Measurements from ENCODE around the gene SYNJ1. TPM values are rescaled to one million over a fixed set of nuclear protein-coding genes. Genes with fewer than 3 reads are reported as not detected.
A peak's percentile ranks its signal among the peaks of the same experiment; 100 is the strongest.
"Not testable (repeated sequence)": the region's sequence is repeated elsewhere in the genome, so short reads cannot be mapped to it uniquely, and the experiment has no call there.

SYNJ1 gene, protein sequence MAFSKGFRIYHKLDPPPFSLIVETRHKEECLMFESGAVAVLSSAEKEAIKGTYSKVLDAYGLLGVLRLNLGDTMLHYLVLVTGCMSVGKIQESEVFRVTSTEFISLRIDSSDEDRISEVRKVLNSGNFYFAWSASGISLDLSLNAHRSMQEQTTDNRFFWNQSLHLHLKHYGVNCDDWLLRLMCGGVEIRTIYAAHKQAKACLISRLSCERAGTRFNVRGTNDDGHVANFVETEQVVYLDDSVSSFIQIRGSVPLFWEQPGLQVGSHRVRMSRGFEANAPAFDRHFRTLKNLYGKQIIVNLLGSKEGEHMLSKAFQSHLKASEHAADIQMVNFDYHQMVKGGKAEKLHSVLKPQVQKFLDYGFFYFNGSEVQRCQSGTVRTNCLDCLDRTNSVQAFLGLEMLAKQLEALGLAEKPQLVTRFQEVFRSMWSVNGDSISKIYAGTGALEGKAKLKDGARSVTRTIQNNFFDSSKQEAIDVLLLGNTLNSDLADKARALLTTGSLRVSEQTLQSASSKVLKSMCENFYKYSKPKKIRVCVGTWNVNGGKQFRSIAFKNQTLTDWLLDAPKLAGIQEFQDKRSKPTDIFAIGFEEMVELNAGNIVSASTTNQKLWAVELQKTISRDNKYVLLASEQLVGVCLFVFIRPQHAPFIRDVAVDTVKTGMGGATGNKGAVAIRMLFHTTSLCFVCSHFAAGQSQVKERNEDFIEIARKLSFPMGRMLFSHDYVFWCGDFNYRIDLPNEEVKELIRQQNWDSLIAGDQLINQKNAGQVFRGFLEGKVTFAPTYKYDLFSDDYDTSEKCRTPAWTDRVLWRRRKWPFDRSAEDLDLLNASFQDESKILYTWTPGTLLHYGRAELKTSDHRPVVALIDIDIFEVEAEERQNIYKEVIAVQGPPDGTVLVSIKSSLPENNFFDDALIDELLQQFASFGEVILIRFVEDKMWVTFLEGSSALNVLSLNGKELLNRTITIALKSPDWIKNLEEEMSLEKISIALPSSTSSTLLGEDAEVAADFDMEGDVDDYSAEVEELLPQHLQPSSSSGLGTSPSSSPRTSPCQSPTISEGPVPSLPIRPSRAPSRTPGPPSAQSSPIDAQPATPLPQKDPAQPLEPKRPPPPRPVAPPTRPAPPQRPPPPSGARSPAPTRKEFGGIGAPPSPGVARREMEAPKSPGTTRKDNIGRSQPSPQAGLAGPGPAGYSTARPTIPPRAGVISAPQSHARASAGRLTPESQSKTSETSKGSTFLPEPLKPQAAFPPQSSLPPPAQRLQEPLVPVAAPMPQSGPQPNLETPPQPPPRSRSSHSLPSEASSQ (N-terminal part only)
- total RNA-seq, result 10 to 100 TPM; 10.4 to 12.2 (median 11.5) TPM
- 10 to 100 TPM in 1 of 3 donors, 1 to 10 TPM in 2; 5.9 to 14.8 (median 8.3) TPM for polyA plus RNA-seq
- long read RNA-seq, donor 1, partial matches to known transcripts, result 0 of 2 reads
- long read RNA-seq, donor 1, other reads (novel, unspliced or antisense), result 2 of 2 reads
- long read RNA-seq, donor 2, partial matches to known transcripts, result 1 of 7 reads
- long read RNA-seq, donor 2, other reads (novel, unspliced or antisense), result 6 of 7 reads

DNA sequence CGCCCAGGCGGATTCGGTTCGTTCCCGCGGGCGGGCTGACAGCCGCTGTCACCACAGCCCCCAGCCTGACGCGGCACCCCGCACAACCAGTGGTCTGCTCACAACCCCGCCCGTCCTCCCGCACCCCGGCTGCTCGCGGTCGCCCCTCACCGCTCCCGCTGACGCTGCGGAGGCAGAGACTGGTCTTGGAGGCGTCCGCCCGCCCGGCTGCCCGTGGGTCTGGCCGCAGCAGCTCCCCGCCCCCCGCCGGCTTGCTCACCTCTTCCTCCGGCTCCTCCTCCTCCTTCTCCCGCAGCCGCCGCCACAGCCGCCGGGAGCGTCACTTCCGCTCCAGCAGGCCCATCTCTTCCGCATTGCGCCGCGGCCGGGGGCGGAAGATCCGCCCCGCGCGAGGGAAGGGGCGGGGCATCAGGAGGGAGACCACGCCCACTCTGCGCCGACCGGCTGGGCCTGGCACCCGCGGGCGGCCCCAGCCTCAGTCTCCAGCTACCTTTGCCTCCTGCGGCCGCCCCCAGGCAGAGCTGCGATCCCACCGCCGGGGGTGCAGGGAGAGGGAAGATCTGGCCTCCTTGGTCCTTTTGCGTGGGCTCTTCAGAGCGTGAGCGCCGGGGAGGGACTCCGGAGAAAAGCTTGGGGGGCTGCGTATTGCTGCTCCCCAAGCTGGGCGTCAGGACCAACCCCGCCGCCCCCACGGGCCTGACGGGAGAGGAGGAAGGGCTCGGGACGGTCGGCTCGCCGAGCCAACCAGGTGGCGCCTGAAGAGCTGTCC is at the start of gene SYNJ1:
Gene SYNJ1 (minus strand): TSS at position 327 of the 769 bp plus-strand sequence. CDS start 1,118 bp downstream, outside the sequence.
- intact Hi-C loops (cut with DNase I), result loop anchor here (2.0 to 5.0 kb wide), 2 partner anchors 39 to 43 kb away; partner anchors contain the start of gene PAXBP1 (in 1 of the 2)
- peak; percentile 98 to 99 (median 98) for ATAC-seq
- peaks cover 12% of the 10 kb centered on the region for H3K4me1 ChIP-seq

DNA sequence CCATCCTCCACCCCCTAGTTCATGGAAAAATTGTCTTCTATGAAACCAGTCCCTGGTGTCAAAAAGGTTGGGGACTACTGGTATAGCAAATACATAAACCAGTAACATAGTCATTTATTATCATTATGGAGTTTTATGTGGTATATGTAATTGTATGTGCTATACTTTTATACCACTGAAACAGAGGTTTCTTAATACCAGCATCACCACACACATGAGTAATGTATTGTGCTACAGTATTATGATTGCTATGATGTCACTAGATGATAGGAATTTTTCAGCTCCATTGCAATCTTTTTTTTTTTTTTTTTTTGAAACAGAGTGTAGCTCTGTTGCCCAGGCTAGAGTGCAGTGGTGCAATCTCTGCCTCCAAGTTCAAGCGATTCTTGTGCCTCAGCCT is 49.5 kb upstream of the SYNJ1 start:
- no peaks in the 10 kb centered on the region for H3K36me3 ChIP-seq (ENCODE audit: insufficient read depth in 1 of 2, low read depth in 1 of 2)
- H3K27me3 ChIP-seq (ENCODE audit: insufficient read depth in 3 of 3, low read length in 2 of 3), result no peaks in the 10 kb centered on the region
- DNase-seq, result no peak
- no peaks in the 10 kb centered on the region for H3K4me1 ChIP-seq
- no peak overlapping the region for H3K4me3 ChIP-seq
- intact Hi-C loops (cut with DNase I), result no loop called here
- WGBS, 3 donors, result 70 to 91% (median 89%) methylated on average over 1 of the region's 1 CpG
- TF ChIP-seq, protein P1, sequence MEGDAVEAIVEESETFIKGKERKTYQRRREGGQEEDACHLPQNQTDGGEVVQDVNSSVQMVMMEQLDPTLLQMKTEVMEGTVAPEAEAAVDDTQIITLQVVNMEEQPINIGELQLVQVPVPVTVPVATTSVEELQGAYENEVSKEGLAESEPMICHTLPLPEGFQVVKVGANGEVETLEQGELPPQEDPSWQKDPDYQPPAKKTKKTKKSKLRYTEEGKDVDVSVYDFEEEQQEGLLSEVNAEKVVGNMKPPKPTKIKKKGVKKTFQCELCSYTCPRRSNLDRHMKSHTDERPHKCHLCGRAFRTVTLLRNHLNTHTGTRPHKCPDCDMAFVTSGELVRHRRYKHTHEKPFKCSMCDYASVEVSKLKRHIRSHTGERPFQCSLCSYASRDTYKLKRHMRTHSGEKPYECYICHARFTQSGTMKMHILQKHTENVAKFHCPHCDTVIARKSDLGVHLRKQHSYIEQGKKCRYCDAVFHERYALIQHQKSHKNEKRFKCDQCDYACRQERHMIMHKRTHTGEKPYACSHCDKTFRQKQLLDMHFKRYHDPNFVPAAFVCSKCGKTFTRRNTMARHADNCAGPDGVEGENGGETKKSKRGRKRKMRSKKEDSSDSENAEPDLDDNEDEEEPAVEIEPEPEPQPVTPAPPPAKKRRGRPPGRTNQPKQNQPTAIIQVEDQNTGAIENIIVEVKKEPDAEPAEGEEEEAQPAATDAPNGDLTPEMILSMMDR (IDR thresholded peaks at IDR 0.05), result no peak
- no peaks in the 10 kb centered on the region for H3K9me3 ChIP-seq
- ATAC-seq, result no peak
- H3K27ac ChIP-seq, result no peak overlapping the region

More for the DNA sequence above, at the start of gene SYNJ1:
- Histone ChIP-seq H3K4me3 (peak within 1 kb of the TSS; percentile 96), H3K27me3 (ENCODE audit: insufficient read depth in 3 of 3, low read length in 2 of 3) (no peaks in the 10 kb centered on the region), H3K27ac (peak within 1 kb of the TSS; percentile 94), H3K9me3 (no peaks in the 10 kb centered on the region), H3K36me3 (ENCODE audit: insufficient read depth in 1 of 2, low read depth in 1 of 2) (peaks cover 0 to 12% of the 10 kb centered on the region in 2 donors)
- peak; percentile 95 to 98 for DNase-seq
- WGBS, 3 donors, result 1% methylated on average over 41 to 79 of the region's 79 CpGs
- TF ChIP-seq, protein P1 (IDR thresholded peaks at IDR 0.05), result no peak

DNA sequence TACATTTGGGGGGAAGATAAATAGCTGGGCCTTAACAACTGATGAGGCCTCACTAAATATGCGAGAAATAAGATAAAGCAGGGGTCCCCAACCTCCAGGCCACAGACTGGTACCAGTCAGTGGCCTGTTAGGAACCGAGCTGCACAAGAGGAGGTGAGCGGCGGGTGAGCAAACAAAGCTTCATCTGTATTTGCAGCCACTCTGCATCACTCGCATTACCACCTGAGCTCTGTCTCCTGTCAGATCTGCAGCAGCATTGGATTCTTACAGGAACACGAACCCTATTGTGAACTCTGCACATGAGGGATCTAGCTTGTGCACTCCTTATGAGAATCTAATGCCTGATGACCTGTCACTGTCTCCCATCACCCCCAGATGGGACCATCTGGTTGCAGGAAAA is 48.9 kb upstream of the SYNJ1 start:
- H3K4me1 ChIP-seq, result no peaks in the 10 kb centered on the region
- no peaks in the 10 kb centered on the region for H3K9me3 ChIP-seq
- H3K27ac ChIP-seq, result no peak overlapping the region
- H3K4me3 ChIP-seq, result no peak overlapping the region
- ATAC-seq (no peak), DNase-seq (no peak)
- TF ChIP-seq, protein P1 (IDR thresholded peaks at IDR 0.05), result no peak
- H3K36me3 ChIP-seq (ENCODE audit: insufficient read depth in 1 of 2, low read depth in 1 of 2), result no peaks in the 10 kb centered on the region
- intact Hi-C loops (cut with DNase I), result no loop called here
- H3K27me3 ChIP-seq (ENCODE audit: insufficient read depth in 3 of 3, low read length in 2 of 3), result no peaks in the 10 kb centered on the region
- 91 to 94% (median 92%) methylated on average over 6 of the region's 6 CpGs for WGBS, 3 donors

DNA sequence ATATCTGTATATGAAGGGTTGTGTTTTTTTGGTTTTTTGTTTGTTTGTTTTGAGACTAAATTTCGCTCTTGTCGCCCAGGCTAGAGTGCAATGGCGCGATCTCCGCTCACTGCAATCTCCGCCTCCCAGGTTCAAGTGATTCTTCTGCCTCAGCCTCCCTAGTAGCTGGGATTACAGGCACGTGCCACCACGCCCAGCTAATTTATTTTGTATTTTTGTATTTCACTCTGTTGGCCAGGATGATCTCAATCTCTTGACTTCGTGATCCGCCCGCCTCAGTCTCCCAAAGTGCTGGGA is 45.2 kb upstream of the SYNJ1 start:
- DNase-seq; H3K36me3 ChIP-seq (ENCODE audit: insufficient read depth in 1 of 2, low read depth in 1 of 2); H3K27me3 ChIP-seq (ENCODE audit: insufficient read depth in 3 of 3, low read length in 2 of 3); H3K27ac ChIP-seq; H3K9me3 ChIP-seq; ATAC-seq; intact Hi-C loops (cut with DNase I): not testable (repeated sequence)
- WGBS, 3 donors, result 96 to 98% (median 97%) methylated on average over 11 of the region's 11 CpGs
- H3K4me1 ChIP-seq, result peaks cover 25% of the 10 kb centered on the region
- H3K4me3 ChIP-seq, result peak overlapping the region; percentile 80

All from psoas muscle (tissue), 8 donors.